Measurements from ENCODE around the gene ABCG1.

- no peak for TF ChIP-seq CTCF (conservative IDR thresholded peaks at IDR 0.05; ENCODE audit: low read length)
- no peak for TF ChIP-seq EZH2phosphoT487 (IDR thresholded peaks at IDR 0.05; ENCODE audit: borderline replicate concordance, low read depth, low read length)
Observed at GRCh38 chr21:42280356-42281180, 61.6 kb downstream of the ABCG1 start.
